H1 (cell line): Measurements from ENCODE around the gene CADM2. TPM values are rescaled to one million over a fixed set of nuclear protein-coding genes. Genes with fewer than 3 reads are reported as not detected.

Experiments used
- CTCF ChIA-PET: fragments of 300-600 bp; sonication (Branson Sonifier 250); formaldehyde crosslinking; loops from one replicate; lab custom pipeline; 2021; ENCODE audit not compliant: partially characterized antibody; lab: Charles Lee
- POLR2A ChIA-PET: fragments of 300-600 bp; sonication (Branson Sonifier 250); formaldehyde crosslinking; loops from one replicate; lab custom pipeline; 2021; ENCODE audit warnings: inconsistent platforms; ENCODE audit not compliant: partially characterized antibody; lab: Charles Lee
- DNase-seq, 2 experiments: peaks; one replicate each; pipeline versions ENCODE4 v3.0.0 to v3.0.0-alpha.2; 2010 to 2022; ENCODE audit warnings: low spot score in 2 of 2, low read depth in 1 of 2, mixed read lengths in 1 of 2
- FAIRE-seq: peaks from 2 replicates; lab custom pipeline; 2011; peaks lifted over from hg19 to GRCh38; lab: Jason Lieb, UNC
- H2AFZ ChIP-seq: 2 replicates; pipeline ENCODE4 v1.8.1; 2012; ENCODE audit warnings: low read length, inconsistent platforms
- H2AK5ac ChIP-seq: 2 replicates; pipeline ENCODE4 v1.6.1; 2013; ENCODE audit warnings: low read depth, low read length
- H2BK120ac ChIP-seq: replicated peaks from 2 replicates; pipeline ENCODE3; 2013; ENCODE audit warnings: low read depth, low read length, inconsistent platforms
- H2BK12ac ChIP-seq: 2 replicates; pipeline ENCODE4 v1.6.1; 2013; ENCODE audit warnings: low read depth, low read length
- H2BK15ac ChIP-seq: 2 replicates; pipeline ENCODE4 v1.6.1; 2013; ENCODE audit warnings: low read length
- H2BK20ac ChIP-seq: 2 replicates; pipeline ENCODE4 v1.6.1; 2013; ENCODE audit warnings: low read length
- H2BK5ac ChIP-seq: 2 replicates; pipeline ENCODE4 v1.6.1; 2013; ENCODE audit warnings: low read depth, low read length
- H3K14ac ChIP-seq: 2 replicates; pipeline ENCODE4 v1.6.1; 2013; ENCODE audit warnings: inconsistent platforms; ENCODE audit not compliant: insufficient read length
- H3K18ac ChIP-seq: 2 replicates; pipeline ENCODE4 v1.6.1; 2013; ENCODE audit warnings: low read length; ENCODE audit errors: extremely low read depth
- H3K23ac ChIP-seq: 2 replicates; pipeline ENCODE4 v1.6.1; 2013; ENCODE audit warnings: inconsistent platforms; ENCODE audit not compliant: insufficient read length
- H3K23me2 ChIP-seq: 2 replicates; pipeline ENCODE4 v1.6.1; 2013; ENCODE audit warnings: low read depth, low read length
- H3K27ac ChIP-seq: 2 replicates; pipeline ENCODE4 v1.6.1; 2011; ENCODE audit warnings: low read depth, low read length, inconsistent platforms
- H3K27me3 ChIP-seq, 4 experiments: replicated peaks in 1 of 4; 1 replicate in 1 of 4; 2 replicates in 3 of 4; pipeline versions ENCODE4 v1.6.1 to v1.8.1; 2011 to 2013; ENCODE audit warnings: low read length in 3 of 4, mild to moderate bottlenecking in 3 of 4, inconsistent platforms in 2 of 4, mixed read lengths in 2 of 4, moderate library complexity in 1 of 4; ENCODE audit not compliant: control insufficient read depth in 3 of 4, insufficient read depth in 3 of 4; ENCODE audit errors: extremely low read depth in 1 of 4
- H3K36me3 ChIP-seq, 4 experiments: 2 replicates each; pipeline versions ENCODE4 v1.6.1 to v1.8.1; 2011 to 2013; ENCODE audit warnings: mild to moderate bottlenecking in 4 of 4, low read length in 3 of 4, moderate library complexity in 2 of 4, control low read depth in 1 of 4, inconsistent platforms in 1 of 4; ENCODE audit not compliant: insufficient read depth in 4 of 4, control insufficient read depth in 2 of 4
- H3K4ac ChIP-seq: replicated peaks from 2 replicates; pipeline ENCODE3; 2013; ENCODE audit warnings: low read length, low read depth, mixed read lengths, inconsistent platforms; ENCODE audit not compliant: insufficient read length
- H3K4me1 ChIP-seq, 4 experiments: replicated peaks in 1 of 4; 1 replicate in 1 of 4; 2 replicates in 3 of 4; pipeline versions ENCODE4 v1.6.1 to v1.8.1; 2011 to 2013; ENCODE audit warnings: low read length in 3 of 4, inconsistent platforms in 2 of 4, mixed read lengths in 1 of 4; ENCODE audit not compliant: insufficient read depth in 4 of 4, control insufficient read depth in 3 of 4
- H3K4me2 ChIP-seq, 2 experiments: 2 replicates each; pipeline versions ENCODE4 v1.6.1 to v1.8.1; 2011 to 2013; ENCODE audit warnings: low read depth in 2 of 2, low read length in 2 of 2, control low read depth in 1 of 2, inconsistent platforms in 1 of 2, mild to moderate bottlenecking in 1 of 2; ENCODE audit not compliant: insufficient read depth in 1 of 2
- H3K4me3 ChIP-seq, 4 experiments: fragments of 200-600, 300-600 bp in 1 of 4; sonication (generic), shearing (Covaris generic), sonication (Bioruptor Twin) in 1 of 4; 2 replicates each; pipeline versions ENCODE4 v1.5.1 to v1.8.1; 2011 to 2016; ENCODE audit warnings: low read length in 4 of 4, low read depth in 3 of 4, control low read depth in 2 of 4, inconsistent platforms in 2 of 4, mild to moderate bottlenecking in 2 of 4, mixed read lengths in 1 of 4, moderate library complexity in 1 of 4; ENCODE audit not compliant: insufficient read depth in 2 of 4; ENCODE audit errors: extremely low read depth in 1 of 4
- H3K56ac ChIP-seq: replicated peaks from 2 replicates; pipeline ENCODE3; 2013; ENCODE audit warnings: low read depth, mild to moderate bottlenecking, mixed read lengths, low read length, inconsistent platforms; ENCODE audit not compliant: insufficient read length
- H3K79me1 ChIP-seq: 2 replicates; pipeline ENCODE4 v1.6.1; 2013; ENCODE audit warnings: low read depth, low read length, control low read depth
- H3K79me2 ChIP-seq, 2 experiments: 2 replicates each; pipeline versions ENCODE4 v1.6.1 to v1.8.1; 2012 to 2013; ENCODE audit warnings: low read length in 2 of 2, mild to moderate bottlenecking in 2 of 2, inconsistent platforms in 1 of 2; ENCODE audit not compliant: insufficient read depth in 2 of 2, control insufficient read depth in 1 of 2
- H3K9ac ChIP-seq, 4 experiments: replicated peaks in 1 of 4; 1 replicate in 1 of 4; 2 replicates in 3 of 4; pipeline versions ENCODE4 v1.6.1 to v1.8.1; 2011 to 2013; ENCODE audit warnings: low read depth in 3 of 4, low read length in 3 of 4, control low read depth in 2 of 4, mild to moderate bottlenecking in 2 of 4, moderate library complexity in 2 of 4, inconsistent platforms in 1 of 4; ENCODE audit errors: extremely low read depth in 1 of 4
- H3K9me3 ChIP-seq, 2 experiments: 2 replicates each; pipeline versions ENCODE4 v1.6.1 to v1.8.1; 2012 to 2013; ENCODE audit warnings: mild to moderate bottlenecking in 2 of 2, moderate library complexity in 2 of 2, control low read depth in 1 of 2, inconsistent platforms in 1 of 2, low read depth in 1 of 2, low read length in 1 of 2, mixed read lengths in 1 of 2; ENCODE audit not compliant: insufficient read depth in 2 of 2
- H4K20me1 ChIP-seq, 2 experiments: replicated peaks in 1 of 2; 2 replicates each; pipeline versions ENCODE3 to v1.8.1; 2011 to 2013; ENCODE audit warnings: inconsistent platforms in 2 of 2, low read length in 2 of 2, mild to moderate bottlenecking in 1 of 2; ENCODE audit not compliant: insufficient read depth in 2 of 2, control insufficient read depth in 1 of 2
- H4K5ac ChIP-seq: 2 replicates; pipeline ENCODE4 v1.6.1; 2013; ENCODE audit warnings: low read length, low read depth, mixed read lengths, inconsistent platforms; ENCODE audit not compliant: insufficient read length
- H4K8ac ChIP-seq: 2 replicates; pipeline ENCODE4 v1.8.0; 2013; ENCODE audit warnings: mild to moderate bottlenecking, moderate library complexity, low read length, inconsistent platforms; ENCODE audit not compliant: insufficient read depth; ENCODE audit errors: extremely low read depth
- H4K91ac ChIP-seq: replicated peaks from 2 replicates; pipeline ENCODE3; 2013; ENCODE audit warnings: low read length, mixed read lengths, inconsistent platforms; ENCODE audit not compliant: insufficient read length
- CBX8 ChIP-seq: fragments of 300-800, 300-1000 bp; sonication (generic); IDR thresholded peaks from 2 replicates; pipeline ENCODE4 v1.7.1; 2016; ENCODE audit warnings: low read depth, low read length, borderline replicate concordance
- polyA plus RNA-seq, 7 experiments: library from polyadenylated mRNA; depleted of rRNA in 3 of 7; stranded (reverse) in 5 of 7; unstranded in 2 of 7; fragments of >200 nt in 5 of 7; fragments of 200-250 nt in 2 of 7; gene quantifications; 1 replicate in 5 of 7; 2 replicates in 1 of 7; 4 replicates in 1 of 7; pipeline versions ENCODE4 v1.2.1 to v1.2.3, GENCODE V29; 2011 to 2013; ENCODE audit warnings: missing spikeins in 2 of 7, mixed read lengths in 2 of 7
- total RNA-seq: library from RNA; stranded (reverse); fragmentation: NEBNext Ultra II Directional; extraction: Animal tissue kit (Norgen Biotek cat#: 25700); gene quantifications from 2 replicates; pipeline ENCODE4 v1.2.1, GENCODE V29; 2021

The CADM2 gene
- total and polyA plus RNA-seq, 2 of the 8 experiments (the other 6 are each of a cell fraction or from before 2014, with no cell fraction given): 14.9 to 20.9 TPM

DNA sequence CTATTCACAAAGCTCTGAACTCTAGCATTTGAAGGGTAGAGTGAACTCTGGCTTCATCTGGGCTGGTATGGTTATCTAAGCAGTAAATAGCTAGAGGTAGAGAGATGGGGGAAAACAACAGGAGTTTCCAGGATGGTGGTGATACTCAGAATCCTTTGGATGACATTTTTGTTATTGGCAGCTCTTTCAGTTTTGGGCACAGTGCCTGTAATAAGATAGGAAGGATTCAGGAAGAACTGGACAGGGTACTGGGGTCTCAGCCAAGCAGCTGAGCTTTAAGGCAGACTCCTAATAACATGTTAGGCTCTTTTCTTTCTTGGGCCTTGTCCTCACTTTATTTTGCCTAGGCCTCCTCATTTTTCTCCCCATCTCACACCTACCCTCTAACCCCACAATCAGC is 338.5 kb downstream of the CADM2 start:
- Histone ChIP-seq H3K4ac (no peak overlapping the region), H3K79me1 (no peaks in the 10 kb centered on the region), H3K4me1 (no peaks in the 10 kb centered on the region), H3K27me3 (no peaks in the 10 kb centered on the region), H2AFZ (no peak overlapping the region), H3K56ac (no peak overlapping the region), H3K27ac (no peak overlapping the region), H3K9me3 (no peaks in the 10 kb centered on the region), H2BK120ac (no peak overlapping the region), H4K20me1 (no peaks in the 10 kb centered on the region), H3K23ac (no peak overlapping the region), H3K23me2 (no peaks in the 10 kb centered on the region), H2BK20ac (no peak overlapping the region), H3K4me2 (no peak overlapping the region), H4K91ac (no peak overlapping the region), H2BK12ac (no peak overlapping the region), H3K36me3 (no peaks in the 10 kb centered on the region), H4K5ac (no peak overlapping the region), H2AK5ac (no peak overlapping the region), H3K14ac (no peak overlapping the region), H2BK5ac (no peak overlapping the region), H4K8ac (no peak overlapping the region), H3K18ac (no peak overlapping the region), H3K4me3 (no peak overlapping the region), H3K79me2 (no peaks in the 10 kb centered on the region), H2BK15ac (no peak overlapping the region), H3K9ac (no peak overlapping the region)
- CTCF ChIA-PET: interaction anchor here (1.1 to 1.2 kb wide), 2 partner anchors 19 to 69 kb away, joined by 3 read pairs; no protein-coding TSS in a partner anchor
- no peak for TF ChIP-seq CBX8
- POLR2A ChIA-PET: no interaction called here
- no peak for FAIRE-seq
- no peak for DNase-seq
